Aorta (tissue), 5 donors: ENCODE measurements around the gene ZC3H12A. TPM values are rescaled to one million over a fixed set of nuclear protein-coding genes. Genes with fewer than 3 reads are reported as not detected.
A peak's percentile ranks its signal among the peaks of the same experiment; 100 is the strongest.

Experiments
- ATAC-seq: fragments of 200-7000 bp; cut with Tn5 transposase; one replicate; pipeline ENCODE4 v1.9.1; 2022; ENCODE audit warnings: moderate library complexity; ENCODE audit not compliant: low FRiP score
- DNase-seq, 2 donors: peaks; one replicate each; pipeline ENCODE4 v3.0.0-alpha.2; 2020
- H3K27ac ChIP-seq, 2 donors: one replicate each; pipeline ENCODE4 v1.5.1; 2013; ENCODE audit warnings: low read length in 2 of 2, mild to moderate bottlenecking in 2 of 2, moderate library complexity in 2 of 2, control low read depth in 1 of 2, inconsistent platforms in 1 of 2, low read depth in 1 of 2
- H3K27me3 ChIP-seq, 2 donors: one replicate each; pipeline ENCODE4 v1.6.1; 2013; ENCODE audit warnings: control low read depth in 1 of 2, low read length in 1 of 2, mild to moderate bottlenecking in 1 of 2, moderate library complexity in 1 of 2; ENCODE audit not compliant: insufficient read depth in 2 of 2, control insufficient read depth in 1 of 2
- H3K36me3 ChIP-seq, 2 donors: one replicate each; pipeline ENCODE4 v1.6.1; 2013; ENCODE audit warnings: control low read depth in 1 of 2, low read length in 1 of 2, mild to moderate bottlenecking in 1 of 2; ENCODE audit not compliant: insufficient read depth in 2 of 2, control insufficient read depth in 1 of 2
- H3K4me1 ChIP-seq, 2 donors: one replicate each; pipeline ENCODE4 v1.6.1; 2013; ENCODE audit warnings: low read length in 2 of 2, control low read depth in 1 of 2, mild to moderate bottlenecking in 1 of 2, moderate library complexity in 1 of 2; ENCODE audit not compliant: insufficient read depth in 2 of 2, control insufficient read depth in 1 of 2
- H3K4me3 ChIP-seq, 2 donors: one replicate each; pipeline ENCODE4 v1.5.1; 2013; ENCODE audit warnings: low read length in 2 of 2, control low read depth in 1 of 2, mild to moderate bottlenecking in 1 of 2
- H3K9me3 ChIP-seq: one replicate; pipeline ENCODE4 v1.6.1; 2013; ENCODE audit warnings: mild to moderate bottlenecking, low read length; ENCODE audit not compliant: control insufficient read depth
- WGBS, 2 donors: extraction: QIAGEN DNeasy Blood & Tissue Kit; methylation state at CpG; one replicate each; pipeline ENCODE4 v1.1.7; 2013; 5-methylcytosine and 5-hydroxymethylcytosine counted together
- intact Hi-C, 2 donors: fragments of 100-400 bp; cut with DNase I; formaldehyde crosslinking; loops; one replicate each; pipeline versions ENCODE4 v1.14.2 to v1.15.0; 2022
- polyA plus RNA-seq, 2 donors: library from polyadenylated mRNA; stranded (reverse); fragments of 200-250 nt; gene quantifications; one replicate each; pipeline ENCODE4 v1.2.3, GENCODE V29; 2013
- total RNA-seq, 2 donors: library from RNA; stranded (reverse); fragmentation: NEBNext Ultra II Directional; extraction: Animal tissue kit (Norgen Biotek cat#: 25700); gene quantifications; one replicate each; pipeline ENCODE4 v1.2.1, GENCODE V29; 2021
- donor health status: healthy with polysubstance abuse.
- donor health status: Bipolar disorder and iron deficiency.
- donor health status: DM: no; HTN: no; CAD: no.
- donor health status: DM: no; HTN: no; CAD: no.
- donor health status: DM: yes; HTN: yes; CAD: no.

ZC3H12A gene
- total and polyA plus RNA-seq, 4 donors, result 3.8 to 26.5 (median 11.6) TPM

- H3K27me3 ChIP-seq, result no peaks in the 10 kb centered on the region
- H3K36me3 ChIP-seq, result no peaks in the 10 kb centered on the region
- H3K9me3 ChIP-seq, result no peaks in the 10 kb centered on the region
- WGBS, 2 donors, result 43 to 47% methylated on average over 15 of the region's 15 CpGs
- H3K4me3 ChIP-seq, result no peak overlapping the region
- ATAC-seq (no peak), DNase-seq (no peak)
- no peaks in the 10 kb centered on the region for H3K4me1 ChIP-seq
- no peak overlapping the region for H3K27ac ChIP-seq
- intact Hi-C loops, result no loop called here
Observed at GRCh38 chr1:37448691-37449417, 25.5 kb upstream of the ZC3H12A start.

GRCh38 chr1:37449936-37450335 is 24.4 kb upstream of the ZC3H12A start:
- Histone ChIP-seq H3K9me3 (no peaks in the 10 kb centered on the region), H3K27ac (no peak overlapping the region), H3K36me3 (no peaks in the 10 kb centered on the region), H3K4me1 (no peaks in the 10 kb centered on the region), H3K27me3 (no peaks in the 10 kb centered on the region), H3K4me3 (no peak overlapping the region)
- ATAC-seq, result no peak
- peak in 1 of 2 donors; percentile 66 for DNase-seq
- intact Hi-C loops, result loop anchor here in 1 of 2 donors (5.0 kb wide), 1 partner anchor 232 kb away; no protein-coding TSS in a partner anchor
- WGBS, 2 donors, result 17 to 26% methylated on average over 5 of the region's 5 CpGs

GRCh38 chr1:37452416-37452815 is 22.0 kb upstream of the ZC3H12A start:
- Histone ChIP-seq H3K4me3 (no peak overlapping the region), H3K9me3 (no peaks in the 10 kb centered on the region), H3K4me1 (no peaks in the 10 kb centered on the region), H3K36me3 (no peaks in the 10 kb centered on the region), H3K27ac (no peak overlapping the region), H3K27me3 (no peaks in the 10 kb centered on the region)
- WGBS, 2 donors, result 67 to 77% methylated on average over 6 of the region's 6 CpGs
- intact Hi-C loops, result loop anchor here in 1 of 2 donors (5.0 kb wide), 1 partner anchor 230 kb away; no protein-coding TSS in a partner anchor
- no peak for DNase-seq
- ATAC-seq, result no peak

GRCh38 chr1:37453647-37454046 is 20.7 kb upstream of the ZC3H12A start:
- Histone ChIP-seq H3K27me3 (no peaks in the 10 kb centered on the region), H3K27ac (no peak overlapping the region), H3K4me3 (no peak overlapping the region), H3K9me3 (no peaks in the 10 kb centered on the region), H3K36me3 (no peaks in the 10 kb centered on the region), H3K4me1 (no peaks in the 10 kb centered on the region)
- no peak for ATAC-seq
- intact Hi-C loops, result loop anchor here in 1 of 2 donors (1.0 to 5.0 kb wide), 2 partner anchors 34 to 229 kb away; no protein-coding TSS in a partner anchor
- DNase-seq, result no peak
- 75 to 87% methylated on average over 7 of the region's 7 CpGs for WGBS, 2 donors

- Histone ChIP-seq H3K4me1 (no peaks in the 10 kb centered on the region), H3K27me3 (no peaks in the 10 kb centered on the region), H3K4me3 (no peak overlapping the region), H3K9me3 (no peaks in the 10 kb centered on the region), H3K36me3 (no peaks in the 10 kb centered on the region), H3K27ac (peak overlapping the region in 1 of 2 donors; percentile 29)
- ATAC-seq, result no peak
- intact Hi-C loops, result loop anchor here in 1 of 2 donors (1.0 to 5.0 kb wide), 2 partner anchors 32 to 227 kb away; no protein-coding TSS in a partner anchor
- WGBS, 2 donors, result 91 to 93% methylated on average over 10 of the region's 10 CpGs
- DNase-seq, result no peak
Observed at GRCh38 chr1:37455516-37455915, 18.9 kb upstream of the ZC3H12A start.

- no peaks in the 10 kb centered on the region for H3K27me3 ChIP-seq
- ATAC-seq (no peak), DNase-seq (no peak)
- peaks cover 0 to 3% of the 10 kb centered on the region in 2 donors for H3K36me3 ChIP-seq
- H3K27ac ChIP-seq, result no peak overlapping the region
- H3K4me3 ChIP-seq, result no peak overlapping the region
- intact Hi-C loops, result loop anchor here in 1 of 2 donors (5.0 kb wide), 1 partner anchor 226 kb away; no protein-coding TSS in a partner anchor
- H3K4me1 ChIP-seq, result no peaks in the 10 kb centered on the region
- H3K9me3 ChIP-seq, result no peaks in the 10 kb centered on the region
Observed at GRCh38 chr1:37456614-37457013, 17.8 kb upstream of the ZC3H12A start.

GRCh38 chr1:37458551-37458950 is 15.8 kb upstream of the ZC3H12A start:
- DNase-seq, result no peak
- Histone ChIP-seq H3K9me3 (no peaks in the 10 kb centered on the region), H3K27me3 (no peaks in the 10 kb centered on the region), H3K36me3 (peaks cover 0 to 3% of the 10 kb centered on the region in 2 donors), H3K27ac (no peak overlapping the region), H3K4me3 (no peak overlapping the region), H3K4me1 (no peaks in the 10 kb centered on the region)
- WGBS, 2 donors, result 79 to 82% methylated on average over 3 of the region's 3 CpGs
- intact Hi-C loops, result loop anchor here in 1 of 2 donors (5.0 kb wide), 1 partner anchor 224 kb away; no protein-coding TSS in a partner anchor
- no peak for ATAC-seq

- ATAC-seq (no peak), DNase-seq (no peak)
- no peaks in the 10 kb centered on the region for H3K4me1 ChIP-seq
- H3K4me3 ChIP-seq, result no peak overlapping the region
- 91 to 92% methylated on average over 9 of the region's 9 CpGs for WGBS, 2 donors
- H3K9me3 ChIP-seq, result no peaks in the 10 kb centered on the region
- H3K27me3 ChIP-seq, result no peaks in the 10 kb centered on the region
- no peak overlapping the region for H3K27ac ChIP-seq
- intact Hi-C loops, result no loop called here
- H3K36me3 ChIP-seq, result peaks cover 0 to 3% of the 10 kb centered on the region in 2 donors
Observed at GRCh38 chr1:37461698-37462436, 12.5 kb upstream of the ZC3H12A start.
